HUES48 (cell line): Measurements from ENCODE around the gene NOL9.
A peak's percentile ranks its signal among the peaks of the same experiment; 100 is the strongest.
"Not testable (repeated sequence)": the region's sequence is repeated elsewhere in the genome, so short reads cannot be mapped to it uniquely, and the experiment has no call there.

Experiments used
- H3K27ac ChIP-seq: one replicate; pipeline ENCODE4 v1.7.0; 2013; ENCODE audit warnings: low read depth, low read length, inconsistent platforms
- H3K27me3 ChIP-seq: 2 replicates; pipeline ENCODE4 v1.6.1; 2013; ENCODE audit warnings: mild to moderate bottlenecking, low read length; ENCODE audit not compliant: control insufficient read depth, insufficient read depth
- H3K36me3 ChIP-seq: 2 replicates; pipeline ENCODE4 v1.6.1; 2013; ENCODE audit warnings: low read length; ENCODE audit not compliant: control insufficient read depth, insufficient read depth
- H3K4me1 ChIP-seq: 2 replicates; pipeline ENCODE4 v1.6.1; 2013; ENCODE audit warnings: mild to moderate bottlenecking, low read length; ENCODE audit not compliant: control insufficient read depth, insufficient read depth
- H3K4me3 ChIP-seq: 2 replicates; pipeline ENCODE4 v1.5.1; 2013; ENCODE audit warnings: mild to moderate bottlenecking, low read depth, low read length
- H3K9ac ChIP-seq: 2 replicates; pipeline ENCODE4 v1.6.1; 2013; ENCODE audit warnings: mild to moderate bottlenecking, low read depth, low read length, moderate library complexity
- H3K9me3 ChIP-seq: 2 replicates; pipeline ENCODE4 v1.6.1; 2013; ENCODE audit warnings: low read length; ENCODE audit not compliant: control insufficient read depth, insufficient read depth

NOL9 gene

GRCh38 chr1:6554031-6554906 lies at the start of gene NOL9:
TSS of gene NOL9 (minus strand) at chr1:6554513. CDS start at chr1:6554502, 11 bp downstream.
- Histone ChIP-seq H3K4me3 (peak within 1 kb of the TSS; percentile 95), H3K9me3 (no peaks in the 10 kb centered on the region), H3K36me3 (peaks cover 21% of the 10 kb centered on the region), H3K27me3 (no peaks in the 10 kb centered on the region), H3K4me1 (peaks cover 5% of the 10 kb centered on the region), H3K9ac (peak within 1 kb of the TSS; percentile 97), H3K27ac (peak within 1 kb of the TSS; percentile 84)

- Histone ChIP-seq H3K27ac (peak overlapping the region; percentile 84), H3K36me3 (peaks cover 12% of the 10 kb centered on the region), H3K9ac (peak overlapping the region; percentile 67), H3K27me3 (no peaks in the 10 kb centered on the region), H3K4me3 (peak overlapping the region; percentile 97), H3K4me1 (peaks cover 16% of the 10 kb centered on the region), H3K9me3 (no peaks in the 10 kb centered on the region)
Measured at GRCh38 chr1:6603238-6603914, 49.1 kb upstream of the NOL9 start.

- Histone ChIP-seq H3K27me3 (no peaks in the 10 kb centered on the region), H3K36me3 (peaks cover 18% of the 10 kb centered on the region), H3K9me3 (no peaks in the 10 kb centered on the region), H3K4me3 (peak within 1 kb of the TSS; percentile 97), H3K4me1 (peaks cover 16% of the 10 kb centered on the region), H3K27ac (peak within 1 kb of the TSS; percentile 84), H3K9ac (peak within 1 kb of the TSS; percentile 82)
Measured at GRCh38 chr1:6602669-6603237, 48.4 kb upstream of the NOL9 start, which contains the start of gene KLHL21. TSS of gene KLHL21 (minus strand) at chr1:6602869. CDS start at chr1:6602817, 52 bp downstream.

- Histone ChIP-seq H3K27me3 (no peaks in the 10 kb centered on the region), H3K9me3 (no peaks in the 10 kb centered on the region), H3K4me1 (peaks cover 16% of the 10 kb centered on the region), H3K9ac (peak overlapping the region; percentile 82), H3K36me3 (peaks cover 25% of the 10 kb centered on the region), H3K27ac (peak overlapping the region; percentile 84), H3K4me3 (peak overlapping the region; percentile 97)
Measured at GRCh38 chr1:6601923-6602668, 47.8 kb upstream of the NOL9 start.

- peak overlapping the region; percentile 59 for H3K27ac ChIP-seq
- peak overlapping the region; percentile 97 for H3K4me3 ChIP-seq
- peaks cover 33% of the 10 kb centered on the region for H3K36me3 ChIP-seq
- H3K4me1 ChIP-seq = peaks cover 16% of the 10 kb centered on the region
- H3K9ac ChIP-seq = peak overlapping the region; percentile 82
- no peaks in the 10 kb centered on the region for H3K27me3 ChIP-seq
- H3K9me3 ChIP-seq = no peaks in the 10 kb centered on the region
Measured at GRCh38 chr1:6601049-6601922, 47.0 kb upstream of the NOL9 start.

GRCh38 chr1:6600410-6601048 lies 46.2 kb upstream of the NOL9 start:
- no peaks in the 10 kb centered on the region for H3K9me3 ChIP-seq
- no peaks in the 10 kb centered on the region for H3K27me3 ChIP-seq
- peaks cover 16% of the 10 kb centered on the region for H3K4me1 ChIP-seq
- peak overlapping the region; percentile 82 for H3K9ac ChIP-seq
- H3K27ac ChIP-seq = peak overlapping the region; percentile 59
- H3K36me3 ChIP-seq = peaks cover 40% of the 10 kb centered on the region
- peak overlapping the region; percentile 97 for H3K4me3 ChIP-seq

- H3K36me3 ChIP-seq = peaks cover 46% of the 10 kb centered on the region
- not testable (repeated sequence) for H3K27me3 ChIP-seq, H3K9ac ChIP-seq, H3K9me3 ChIP-seq, H3K27ac ChIP-seq
- H3K4me3 ChIP-seq = peak overlapping the region; percentile 97; the same call in 1 of the 2 replicates
- H3K4me1 ChIP-seq = peaks cover 16% of the 10 kb centered on the region
Measured at GRCh38 chr1:6599991-6600390, 45.7 kb upstream of the NOL9 start.

GRCh38 chr1:6599141-6599975 lies 45.0 kb upstream of the NOL9 start:
- peaks cover 14% of the 10 kb centered on the region for H3K4me1 ChIP-seq
- H3K27ac ChIP-seq = no peak overlapping the region
- peaks cover 52% of the 10 kb centered on the region for H3K36me3 ChIP-seq
- no peak overlapping the region for H3K4me3 ChIP-seq
- H3K9me3 ChIP-seq = no peaks in the 10 kb centered on the region
- H3K9ac ChIP-seq = no peak overlapping the region
- no peaks in the 10 kb centered on the region for H3K27me3 ChIP-seq

GRCh38 chr1:6597777-6598131 lies 43.4 kb upstream of the NOL9 start:
- no peak overlapping the region for H3K9ac ChIP-seq
- H3K27me3 ChIP-seq = no peaks in the 10 kb centered on the region
- H3K36me3 ChIP-seq = peaks cover 68% of the 10 kb centered on the region
- no peak overlapping the region for H3K4me3 ChIP-seq
- no peak overlapping the region for H3K27ac ChIP-seq
- peaks cover 4% of the 10 kb centered on the region for H3K4me1 ChIP-seq
- no peaks in the 10 kb centered on the region for H3K9me3 ChIP-seq
